ENCODE data around the gene RPL21. TPM values are rescaled to one million over a fixed set of nuclear protein-coding genes. Genes with fewer than 3 reads are reported as not detected.

The RPL21 gene
- total RNA-seq, 2 experiments from 2014 or later: 1,706 to 1,738 TPM

DNA sequence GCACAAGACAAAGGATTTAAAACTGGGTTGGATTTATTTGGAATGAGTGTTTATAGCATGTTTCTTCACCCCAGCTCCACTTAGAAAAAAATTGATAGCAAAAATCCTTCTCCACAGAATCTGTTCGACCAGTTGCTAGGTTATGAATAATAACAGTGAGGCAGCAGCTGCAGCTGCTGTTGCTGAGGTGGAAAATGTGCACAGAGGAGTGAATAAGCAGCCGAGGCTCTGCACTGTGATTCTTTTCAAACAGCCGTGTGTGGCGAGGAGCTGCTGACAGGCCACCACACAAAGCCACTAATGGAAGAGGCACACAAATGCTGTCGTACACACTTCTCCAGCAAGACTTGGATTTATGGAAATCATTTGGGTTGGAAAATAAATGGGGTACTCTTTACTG is 12.8 kb downstream of the RPL21 start:
- intact Hi-C loops (cut with micrococcal nuclease; ENCODE audit: unreplicated experiment): no loop called here
- CTCF ChIA-PET (ENCODE audit: unreplicated experiment): no interaction called here
- Histone ChIP-seq H4K20me1 (ENCODE audit: insufficient read depth, low read length) (peaks cover 5% of the 10 kb centered on the region; the same call in 1 of the 2 replicates), H3K9me2 (ENCODE audit: insufficient read depth, low read length) (no peaks in the 10 kb centered on the region), H3K4me2 (ENCODE audit: low read length) (0 out of 2 replicates have a peak overlapping the region, but pooled peaks have one; percentile 5), H3K4me1 (ENCODE audit: insufficient read depth, low read length, poor library complexity, severe bottlenecking) (peaks cover 36% of the 10 kb centered on the region), H3K36me3 (ENCODE audit: insufficient read depth, low read length) (peaks cover 35% of the 10 kb centered on the region), H3K9me3 (ENCODE audit: low read length) (no peaks in the 10 kb centered on the region), H2AFZ (ENCODE audit: low read length) (no peak overlapping the region), H3K4me3 (ENCODE audit: low read depth, low read length, poor library complexity, severe bottlenecking) (no peak overlapping the region), H3K79me2 (ENCODE audit: insufficient read depth, low read depth, low read length) (peaks cover 4% of the 10 kb centered on the region; the same call in 1 of the 2 replicates), H3K27ac (ENCODE audit: low read depth, low read length, poor library complexity, severe bottlenecking) (no peak overlapping the region)
- TF ChIP-seq, protein P1, sequence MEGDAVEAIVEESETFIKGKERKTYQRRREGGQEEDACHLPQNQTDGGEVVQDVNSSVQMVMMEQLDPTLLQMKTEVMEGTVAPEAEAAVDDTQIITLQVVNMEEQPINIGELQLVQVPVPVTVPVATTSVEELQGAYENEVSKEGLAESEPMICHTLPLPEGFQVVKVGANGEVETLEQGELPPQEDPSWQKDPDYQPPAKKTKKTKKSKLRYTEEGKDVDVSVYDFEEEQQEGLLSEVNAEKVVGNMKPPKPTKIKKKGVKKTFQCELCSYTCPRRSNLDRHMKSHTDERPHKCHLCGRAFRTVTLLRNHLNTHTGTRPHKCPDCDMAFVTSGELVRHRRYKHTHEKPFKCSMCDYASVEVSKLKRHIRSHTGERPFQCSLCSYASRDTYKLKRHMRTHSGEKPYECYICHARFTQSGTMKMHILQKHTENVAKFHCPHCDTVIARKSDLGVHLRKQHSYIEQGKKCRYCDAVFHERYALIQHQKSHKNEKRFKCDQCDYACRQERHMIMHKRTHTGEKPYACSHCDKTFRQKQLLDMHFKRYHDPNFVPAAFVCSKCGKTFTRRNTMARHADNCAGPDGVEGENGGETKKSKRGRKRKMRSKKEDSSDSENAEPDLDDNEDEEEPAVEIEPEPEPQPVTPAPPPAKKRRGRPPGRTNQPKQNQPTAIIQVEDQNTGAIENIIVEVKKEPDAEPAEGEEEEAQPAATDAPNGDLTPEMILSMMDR (conservative IDR thresholded peaks at IDR 0.05; ENCODE audit: low read length): no peak
- TF ChIP-seq EZH2phosphoT487 (IDR thresholded peaks at IDR 0.05; ENCODE audit: borderline replicate concordance, low read depth, low read length): no peak
- peak; percentile 51 for DNase-seq (ENCODE audit: low spot score)
- POLR2A ChIA-PET: no interaction called here
- BruUV-seq (replicated peaks): no TSS peak

DNA sequence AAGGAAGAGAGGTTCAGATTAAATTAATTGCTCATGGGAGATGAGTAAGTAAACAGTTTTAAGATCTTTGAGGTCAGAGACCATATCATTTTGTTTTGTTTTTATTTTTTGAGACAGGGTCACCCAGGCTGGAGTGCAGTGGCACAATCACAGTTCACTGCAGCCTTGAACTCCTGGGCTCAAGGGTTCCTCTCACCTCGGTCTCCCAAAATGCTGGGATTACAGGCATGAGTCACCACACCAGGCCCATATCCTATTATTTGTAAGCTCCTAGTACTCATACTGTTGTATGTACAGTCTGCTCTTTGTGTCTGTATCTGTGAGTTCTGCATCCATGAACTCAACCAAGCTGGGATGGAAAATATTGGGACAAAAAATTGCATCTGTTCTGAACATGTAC is 13.3 kb downstream of the RPL21 start:
- no TSS peak for BruUV-seq (replicated peaks)
- peaks cover 30% of the 10 kb centered on the region for H3K36me3 ChIP-seq (ENCODE audit: insufficient read depth, low read length)
- no peaks in the 10 kb centered on the region for H3K9me3 ChIP-seq (ENCODE audit: low read length)
- H3K4me2 ChIP-seq (ENCODE audit: low read length): no peak overlapping the region
- no peak for DNase-seq (ENCODE audit: low spot score)
- POLR2A ChIA-PET: interaction anchor here (1.3 kb wide), 1 partner anchor 10 kb away, joined by 3 read pairs; no protein-coding TSS in a partner anchor
- 0 out of 2 replicates have a peak, but pooled peaks cover under 1% of the 10 kb centered on the region for H4K20me1 ChIP-seq (ENCODE audit: insufficient read depth, low read length)
- CTCF ChIA-PET (ENCODE audit: unreplicated experiment): no interaction called here
- no peak for TF ChIP-seq EZH2phosphoT487 (IDR thresholded peaks at IDR 0.05; ENCODE audit: borderline replicate concordance, low read depth, low read length)
- TF ChIP-seq, protein P1 (conservative IDR thresholded peaks at IDR 0.05; ENCODE audit: low read length): no peak
- H3K4me3 ChIP-seq (ENCODE audit: low read depth, low read length, poor library complexity, severe bottlenecking): no peak overlapping the region
- intact Hi-C loops (cut with micrococcal nuclease; ENCODE audit: unreplicated experiment): no loop called here
- H3K4me1 ChIP-seq (ENCODE audit: insufficient read depth, low read length, poor library complexity, severe bottlenecking): peaks cover 32% of the 10 kb centered on the region
- H3K27ac ChIP-seq (ENCODE audit: low read depth, low read length, poor library complexity, severe bottlenecking): no peak overlapping the region
- H3K9me2 ChIP-seq (ENCODE audit: insufficient read depth, low read length): no peaks in the 10 kb centered on the region
- H3K79me2 ChIP-seq (ENCODE audit: insufficient read depth, low read depth, low read length): no peaks in the 10 kb centered on the region
- no peak overlapping the region for H2AFZ ChIP-seq (ENCODE audit: low read length)

DNA sequence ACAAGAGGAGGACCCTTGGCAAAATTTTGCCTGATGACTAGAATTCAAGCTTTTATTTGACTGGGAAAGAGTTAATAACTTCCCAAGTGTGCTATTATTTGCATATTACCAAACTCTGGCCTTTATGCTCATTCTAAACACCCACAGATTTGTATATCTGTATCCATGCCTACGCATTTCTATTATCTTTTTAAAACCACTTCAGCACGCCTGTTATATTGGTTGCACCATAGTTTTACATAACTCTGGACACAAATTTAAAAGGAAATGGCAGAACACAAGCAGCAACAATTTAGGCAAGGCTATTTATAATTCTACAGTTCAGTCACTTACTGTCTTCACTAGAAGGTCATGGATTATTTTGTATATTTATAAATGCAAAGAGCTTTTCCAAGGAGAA is 15.6 kb downstream of the RPL21 start:
- no peaks in the 10 kb centered on the region for H3K79me2 ChIP-seq (ENCODE audit: insufficient read depth, low read depth, low read length)
- no peak overlapping the region for H2AFZ ChIP-seq (ENCODE audit: low read length)
- ChIA-PET CTCF (ENCODE audit: unreplicated experiment) (interaction anchor here (1.0 kb wide), 1 partner anchor 64 kb away, joined by 3 read pairs; no protein-coding TSS in a partner anchor), POLR2A (interaction anchor here (0.5 to 1.2 kb wide), 3 partner anchors 8 to 112 kb away, joined by 3 read pairs; no protein-coding TSS in a partner anchor)
- H3K4me2 ChIP-seq (ENCODE audit: low read length): no peak overlapping the region
- 0 out of 2 replicates have a peak, but pooled peaks cover 4% of the 10 kb centered on the region for H4K20me1 ChIP-seq (ENCODE audit: insufficient read depth, low read length)
- TF ChIP-seq, protein P1 (conservative IDR thresholded peaks at IDR 0.05; ENCODE audit: low read length): no peak
- TF ChIP-seq EZH2phosphoT487 (IDR thresholded peaks at IDR 0.05; ENCODE audit: borderline replicate concordance, low read depth, low read length): no peak
- H3K4me3 ChIP-seq (ENCODE audit: low read depth, low read length, poor library complexity, severe bottlenecking): no peak overlapping the region
- intact Hi-C loops (cut with micrococcal nuclease; ENCODE audit: unreplicated experiment): no loop called here
- no peaks in the 10 kb centered on the region for H3K9me3 ChIP-seq (ENCODE audit: low read length)
- no peak for DNase-seq (ENCODE audit: low spot score)
- peaks cover 7% of the 10 kb centered on the region; the same call in 1 of the 2 replicates for H3K36me3 ChIP-seq (ENCODE audit: insufficient read depth, low read length)
- peaks cover 27% of the 10 kb centered on the region for H3K4me1 ChIP-seq (ENCODE audit: insufficient read depth, low read length, poor library complexity, severe bottlenecking)
- BruUV-seq (replicated peaks): no TSS peak
- no peaks in the 10 kb centered on the region for H3K9me2 ChIP-seq (ENCODE audit: insufficient read depth, low read length)
- H3K27ac ChIP-seq (ENCODE audit: low read depth, low read length, poor library complexity, severe bottlenecking): no peak overlapping the region

Data from OCI-LY7 (cell line).